Endothelial cell of umbilical vein (primary cell): Measurements from ENCODE around the gene EPB41L2. TPM values are rescaled to one million over a fixed set of nuclear protein-coding genes. Genes with fewer than 3 reads are reported as not detected.

Source experiments
- BruUV-seq: library from RNA; stranded (reverse); fragments of 400-500 nt; replicated peaks from 2 replicates; lab custom pipeline; 2021; lab: Mats Ljungman, UMichigan
- CTCF ChIA-PET: fragments of 300-600, 350-600 bp; sonication (Branson Sonifier 250); formaldehyde crosslinking; loops from one replicate; lab custom pipeline; 2021; ENCODE audit warnings: antibody characterized with exemption, inconsistent platforms; lab: Charles Lee
- POLR2A ChIA-PET: fragments of 300-600, 350-600 bp; sonication (Branson Sonifier 250); formaldehyde crosslinking; loops from one replicate; lab custom pipeline; 2021; ENCODE audit warnings: antibody characterized with exemption, inconsistent platforms; lab: Charles Lee
- DNase-seq: peaks from one replicate; pipeline ENCODE4 v3.0.0-alpha.2; 2011; ENCODE audit warnings: low read depth, low spot score
- FAIRE-seq: peaks from 2 replicates; lab custom pipeline; 2011; peaks lifted over from hg19 to GRCh38; lab: Jason Lieb, UNC
- H2AFZ ChIP-seq: 2 replicates; pipeline ENCODE4 v1.6.0; 2012; ENCODE audit warnings: low read depth, low read length, control low read depth, inconsistent platforms
- H3K27ac ChIP-seq: 2 replicates; pipeline ENCODE4 v1.5.1; 2011; ENCODE audit warnings: low read depth, mild to moderate bottlenecking, control low read depth, low read length, moderate library complexity; ENCODE audit not compliant: insufficient read depth
- H3K27me3 ChIP-seq, 2 experiments: 2 replicates each; pipeline versions ENCODE4 v1.6.0 to v1.6.1; 2011; ENCODE audit warnings: low read length in 2 of 2, mixed read lengths in 1 of 2; ENCODE audit not compliant: control insufficient read depth in 2 of 2, insufficient read depth in 2 of 2
- H3K36me3 ChIP-seq, 2 experiments: 2 replicates in 1 of 2; 3 replicates in 1 of 2; pipeline ENCODE4 v1.5.1; 2011; ENCODE audit warnings: low read length in 2 of 2, mild to moderate bottlenecking in 1 of 2, moderate library complexity in 1 of 2; ENCODE audit not compliant: control insufficient read depth in 2 of 2, insufficient read depth in 2 of 2; ENCODE audit errors: extremely low read depth in 1 of 2
- H3K4me1 ChIP-seq: 3 replicates; pipeline ENCODE4 v1.5.1; 2011; ENCODE audit warnings: mild to moderate bottlenecking, low read length; ENCODE audit not compliant: control insufficient read depth, insufficient read depth; ENCODE audit errors: extremely low read depth
- H3K4me2 ChIP-seq: 2 replicates; pipeline ENCODE4 v1.6.1; 2011; ENCODE audit warnings: low read length, control low read depth, mixed read lengths; ENCODE audit not compliant: insufficient read depth
- H3K4me3 ChIP-seq, 3 experiments: fragments of 200-600 bp in 1 of 3; sonication (generic), shearing (Covaris generic) in 1 of 3; replicated peaks in 1 of 3; 2 replicates each; pipeline ENCODE4 v1.5.1; 2011 to 2016; ENCODE audit warnings: control low read depth in 3 of 3, low read length in 3 of 3, mild to moderate bottlenecking in 2 of 3, inconsistent platforms in 1 of 3, low read depth in 1 of 3, moderate library complexity in 1 of 3; ENCODE audit not compliant: insufficient read depth in 1 of 3
- H3K79me2 ChIP-seq: 2 replicates; pipeline ENCODE4 v1.6.0; 2012; ENCODE audit warnings: low read length, inconsistent platforms; ENCODE audit not compliant: control insufficient read depth, insufficient read depth
- H3K9ac ChIP-seq: replicated peaks from 2 replicates; pipeline ENCODE3; 2011; ENCODE audit warnings: low read length, control low read depth; ENCODE audit not compliant: insufficient read depth; ENCODE audit errors: extremely low read depth
- H3K9me1 ChIP-seq: replicated peaks from 3 replicates; pipeline ENCODE4 v1.6.0; 2011; ENCODE audit warnings: mild to moderate bottlenecking, low read length; ENCODE audit not compliant: control insufficient read depth, insufficient read depth; ENCODE audit errors: extremely low read depth
- H3K9me3 ChIP-seq: replicated peaks from 2 replicates; pipeline ENCODE4 v1.5.1; 2012; ENCODE audit warnings: low read length, inconsistent platforms; ENCODE audit not compliant: control insufficient read depth, insufficient read depth
- H4K20me1 ChIP-seq: replicated peaks from 2 replicates; pipeline ENCODE3; 2011; ENCODE audit warnings: mild to moderate bottlenecking, low read length; ENCODE audit not compliant: control insufficient read depth, insufficient read depth; ENCODE audit errors: extremely low read depth
- CTCF ChIP-seq, 2 donors: IDR thresholded peaks; 1 replicate in 1 of 2; 2 replicates in 1 of 2; pipeline ENCODE4 v1.5.1; 2011; ENCODE audit warnings: low read length in 2 of 2, mild to moderate bottlenecking in 2 of 2, moderate library complexity in 2 of 2, control low read depth in 1 of 2, inconsistent platforms in 1 of 2, low read depth in 1 of 2; ENCODE audit not compliant: insufficient read depth in 1 of 2; ENCODE audit errors: extremely low read depth in 1 of 2
- FOS ChIP-seq: IDR thresholded peaks from 2 replicates; pipeline ENCODE4 v1.6.1; 2011; ENCODE audit warnings: mild to moderate bottlenecking, low read length, moderate library complexity, borderline replicate concordance; ENCODE audit not compliant: insufficient read depth
- GATA2 ChIP-seq: IDR thresholded peaks from 2 replicates; pipeline ENCODE4 v1.7.0; 2011; ENCODE audit warnings: low read depth, mild to moderate bottlenecking, moderate library complexity, mixed read lengths, low read length; ENCODE audit not compliant: insufficient read length, insufficient read depth
- JUN ChIP-seq: IDR thresholded peaks from 2 replicates; pipeline ENCODE4 v1.6.1; 2011; ENCODE audit warnings: borderline replicate concordance, low read depth; ENCODE audit not compliant: insufficient read length, insufficient read depth
- MYC ChIP-seq: IDR thresholded peaks from one replicate; pipeline ENCODE4 v1.6.1; 2011; ENCODE audit warnings: mild to moderate bottlenecking, low read depth, low read length
- dilution Hi-C: fragments of 300-500 bp; cut with MboI; formaldehyde crosslinking; loops from one replicate; pipeline ENCODE4 v1.15.0; 2019; ENCODE audit warnings: low sequenced_read_pairs; ENCODE audit not compliant: extremely low pct_ligation_motif_present
- intact Hi-C: fragments of 100-400 bp; cut with micrococcal nuclease; formaldehyde crosslinking; loops from one replicate; pipeline ENCODE4 v1.10.0; 2022
- polyA plus RNA-seq, 4 experiments: library from polyadenylated mRNA; depleted of rRNA in 3 of 4; stranded (reverse) in 3 of 4; unstranded in 1 of 4; fragments of >200 nt; gene quantifications; 2 replicates each; pipeline versions ENCODE4 v1.2.1 to v1.2.3, GENCODE V29; 2011 to 2012; ENCODE audit warnings: missing spikeins in 1 of 4
- total RNA-seq: library from RNA; stranded (reverse); gene quantifications from 2 replicates; pipeline ENCODE4 v1.2.3, GENCODE V29; 2021

Gene EPB41L2
- total and polyA plus RNA-seq, 2 donors (not counting 3 experiments of a cell fraction or from before 2014, with no cell fraction given), result 26.5 to 87.7 TPM

DNA sequence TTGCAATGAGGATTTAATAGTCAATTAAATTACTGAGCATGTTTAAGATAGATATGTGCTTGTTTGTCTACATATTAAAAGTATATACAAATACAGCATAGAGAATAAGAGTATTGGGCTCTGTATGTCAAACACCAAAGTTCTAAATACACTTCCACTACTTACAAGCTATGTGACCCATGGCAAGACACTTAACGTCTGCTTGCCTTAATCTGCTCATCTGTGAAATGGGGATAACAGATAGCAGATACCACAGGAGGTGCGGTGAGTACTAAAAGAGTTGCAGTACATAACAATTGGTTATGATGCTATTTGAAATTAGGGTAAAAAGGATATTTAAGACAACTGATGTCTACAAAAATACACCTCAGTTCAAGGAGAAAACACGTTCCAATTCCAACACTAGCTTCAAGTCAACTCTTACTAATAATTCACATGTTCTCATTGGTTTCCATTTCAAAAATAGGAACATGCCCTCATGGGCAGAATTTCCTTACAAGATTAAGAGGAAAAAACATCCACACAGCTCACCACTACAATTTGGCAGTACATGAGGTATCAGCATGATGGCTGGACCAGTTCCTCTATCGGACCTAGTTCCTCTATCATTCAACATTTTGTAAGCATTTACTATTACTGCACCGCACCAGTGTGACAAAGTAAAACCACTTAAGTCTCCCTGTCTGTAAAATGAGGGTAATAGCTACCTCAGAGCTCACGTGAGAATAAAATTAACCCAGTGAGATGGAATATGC is 134.7 kb downstream of the EPB41L2 start:
- no peak overlapping the region for H3K4me3 ChIP-seq
- DNase-seq (no peak), FAIRE-seq (no peak)
- H3K27me3 ChIP-seq, result no peaks in the 10 kb centered on the region
- no peaks in the 10 kb centered on the region for H3K9me1 ChIP-seq
- no peaks in the 10 kb centered on the region for H3K9me3 ChIP-seq
- ChIA-PET POLR2A (no interaction called here), CTCF (interaction anchor here (0.9 to 2.8 kb wide), 7 partner anchors 9 to 188 kb away, joined by 3 to 9 read pairs (median 4); no protein-coding TSS in a partner anchor)
- dilution Hi-C loops, result no loop called here
- no peak overlapping the region for H3K9ac ChIP-seq
- no peak overlapping the region for H3K4me2 ChIP-seq
- no peak overlapping the region for H3K27ac ChIP-seq
- H3K79me2 ChIP-seq, result peaks cover 4% of the 10 kb centered on the region
- TF ChIP-seq GATA2 (no peak), FOS (no peak), JUN (no peak), MYC (no peak)
- H4K20me1 ChIP-seq, result no peaks in the 10 kb centered on the region
- BruUV-seq, result no TSS peak
- no peak overlapping the region for H2AFZ ChIP-seq
- no peaks in the 10 kb centered on the region for H3K36me3 ChIP-seq
- peaks cover 4% of the 10 kb centered on the region for H3K4me1 ChIP-seq
- intact Hi-C loops, result no loop called here

GRCh38 chr6:130927305-130927704 is 135.7 kb downstream of the EPB41L2 start:
- no peaks in the 10 kb centered on the region for H3K79me2 ChIP-seq
- H3K27ac ChIP-seq, result no peak overlapping the region
- intact Hi-C loops (no loop called here), dilution Hi-C loops (no loop called here)
- H2AFZ ChIP-seq, result no peak overlapping the region
- H3K4me3 ChIP-seq, result no peak overlapping the region
- no peaks in the 10 kb centered on the region for H3K9me1 ChIP-seq
- H3K9me3 ChIP-seq, result no peaks in the 10 kb centered on the region
- no peak for TF ChIP-seq CTCF (IDR thresholded peaks at IDR 0.05; ENCODE audit: extremely low read depth in 1 of 2, insufficient read depth in 1 of 2, low read depth in 1 of 2, low read length in 2 of 2)
- peak; percentile 10 for TF ChIP-seq FOS
- TF ChIP-seq MYC, result no peak
- no peak for FAIRE-seq
- no peak overlapping the region for H3K9ac ChIP-seq
- DNase-seq, result no peak
- no peak overlapping the region for H3K4me2 ChIP-seq
- peaks cover 4% of the 10 kb centered on the region for H3K4me1 ChIP-seq
- no peaks in the 10 kb centered on the region for H3K27me3 ChIP-seq
- BruUV-seq, result no TSS peak
- CTCF ChIA-PET, result interaction anchor here (0.9 to 2.8 kb wide), 4 partner anchors 12 to 189 kb away, joined by 3 to 9 read pairs (median 6); no protein-coding TSS in a partner anchor
- POLR2A ChIA-PET, result no interaction called here
- no peaks in the 10 kb centered on the region for H3K36me3 ChIP-seq
- no peaks in the 10 kb centered on the region for H4K20me1 ChIP-seq
